OCI-LY1 (cell line): ENCODE data around the gene DCLK1.

Experiments
- EZH2 ChIP-seq: fragments of 200-600 bp; sonication (generic), shearing (Covaris generic); IDR thresholded peaks from 2 replicates; pipeline ENCODE4 v1.8.0; 2017; ENCODE audit warnings: borderline replicate concordance, mixed run types, mild to moderate bottlenecking, antibody characterized with exemption, low read length, moderate library complexity, mixed read lengths
- TF ChIP-seq, protein P1 (sequence below): fragments of 200-600 bp; sonication (generic), shearing (Covaris generic); IDR thresholded peaks from 2 replicates; pipeline ENCODE4 v1.5.1; 2017; ENCODE audit warnings: mild to moderate bottlenecking, antibody characterized with exemption, low read length, moderate library complexity, mixed read lengths

DNA sequence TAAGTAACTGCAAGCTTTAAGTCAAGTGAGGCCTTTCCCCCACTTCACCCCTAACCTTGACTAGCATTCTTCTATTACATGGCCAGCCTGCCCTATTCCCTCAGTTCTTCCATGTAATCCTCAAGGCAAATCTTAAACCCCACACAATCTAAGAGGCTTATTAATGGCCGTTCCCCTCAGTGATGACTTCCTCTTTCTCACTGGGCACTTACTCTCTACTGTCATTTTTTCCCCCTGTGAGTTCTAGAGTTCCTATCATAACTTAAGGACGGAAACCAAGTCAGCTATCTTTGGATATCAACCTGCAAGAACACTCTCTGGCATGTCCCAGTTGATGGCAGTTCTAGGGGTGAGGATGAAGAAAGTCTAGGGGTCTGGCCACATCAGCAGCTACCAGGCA, 131.2 kb downstream of the DCLK1 start:
- no peak for TF ChIP-seq EZH2
- TF ChIP-seq, protein P1, sequence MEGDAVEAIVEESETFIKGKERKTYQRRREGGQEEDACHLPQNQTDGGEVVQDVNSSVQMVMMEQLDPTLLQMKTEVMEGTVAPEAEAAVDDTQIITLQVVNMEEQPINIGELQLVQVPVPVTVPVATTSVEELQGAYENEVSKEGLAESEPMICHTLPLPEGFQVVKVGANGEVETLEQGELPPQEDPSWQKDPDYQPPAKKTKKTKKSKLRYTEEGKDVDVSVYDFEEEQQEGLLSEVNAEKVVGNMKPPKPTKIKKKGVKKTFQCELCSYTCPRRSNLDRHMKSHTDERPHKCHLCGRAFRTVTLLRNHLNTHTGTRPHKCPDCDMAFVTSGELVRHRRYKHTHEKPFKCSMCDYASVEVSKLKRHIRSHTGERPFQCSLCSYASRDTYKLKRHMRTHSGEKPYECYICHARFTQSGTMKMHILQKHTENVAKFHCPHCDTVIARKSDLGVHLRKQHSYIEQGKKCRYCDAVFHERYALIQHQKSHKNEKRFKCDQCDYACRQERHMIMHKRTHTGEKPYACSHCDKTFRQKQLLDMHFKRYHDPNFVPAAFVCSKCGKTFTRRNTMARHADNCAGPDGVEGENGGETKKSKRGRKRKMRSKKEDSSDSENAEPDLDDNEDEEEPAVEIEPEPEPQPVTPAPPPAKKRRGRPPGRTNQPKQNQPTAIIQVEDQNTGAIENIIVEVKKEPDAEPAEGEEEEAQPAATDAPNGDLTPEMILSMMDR: no peak
